Stimulated activated CD4-positive, alpha-beta T cell treated with anti-CD3 and anti-CD28 coated beads, Interleukin-12 subunit alpha, Interleukin-12 subunit beta, amount 100 ng/mL, for 48 hours (primary cell): ENCODE results near the gene ATP10A.

Experiments
- DNase-seq, 3 donors: peaks; one replicate each; pipeline ENCODE4 v3.0.0-alpha.2; 2020; ENCODE audit warnings: low read depth in 2 of 3, low spot score in 1 of 3

ATP10A gene

GRCh38 chr15:25863111-25863967 is at the start of gene ATP10A:
ATP10A (minus strand) TSS chr15:25863327; CDS start chr15:25863096, 231 bp downstream.
- DNase-seq, result peak in 1 of 3 donors; percentile 59

GRCh38 chr15:25912035-25912434 is 48.9 kb upstream of the ATP10A start:
- no peak for DNase-seq

- DNase-seq, result no peak
Measured at GRCh38 chr15:25910832-25911231, 47.7 kb upstream of the ATP10A start.

- no peak for DNase-seq
Measured at GRCh38 chr15:25909806-25910205, 46.7 kb upstream of the ATP10A start.

- no peak for DNase-seq
Measured at GRCh38 chr15:25909325-25909724, 46.2 kb upstream of the ATP10A start.

- peak; percentile 18 to 26 (median 26) for DNase-seq
Measured at GRCh38 chr15:25905140-25905539, 42.0 kb upstream of the ATP10A start.

- DNase-seq, result no peak
Measured at GRCh38 chr15:25903024-25903581, 40.0 kb upstream of the ATP10A start.

- no peak for DNase-seq
Measured at GRCh38 chr15:25901811-25902605, 38.9 kb upstream of the ATP10A start.

- no peak for DNase-seq
Measured at GRCh38 chr15:25900901-25901300, 37.8 kb upstream of the ATP10A start.

- no peak for DNase-seq
Measured at GRCh38 chr15:25900431-25900830, 37.3 kb upstream of the ATP10A start.

GRCh38 chr15:25899870-25900269 is 36.7 kb upstream of the ATP10A start:
- no peak for DNase-seq

- no peak for DNase-seq
Measured at GRCh38 chr15:25897658-25898057, 34.5 kb upstream of the ATP10A start.

- DNase-seq, result no peak
Measured at GRCh38 chr15:25894371-25894902, 31.3 kb upstream of the ATP10A start.

GRCh38 chr15:25893596-25893995 is 30.5 kb upstream of the ATP10A start:
- DNase-seq, result no peak

- no peak for DNase-seq
Measured at GRCh38 chr15:25892126-25892525, 29.0 kb upstream of the ATP10A start.

GRCh38 chr15:25891081-25891480 is 28.0 kb upstream of the ATP10A start:
- DNase-seq, result no peak

- DNase-seq, result no peak
Measured at GRCh38 chr15:25890529-25890928, 27.4 kb upstream of the ATP10A start.

- DNase-seq, result no peak
Measured at GRCh38 chr15:25887870-25888269, 24.7 kb upstream of the ATP10A start.

- no peak for DNase-seq
Measured at GRCh38 chr15:25886498-25887140, 23.5 kb upstream of the ATP10A start.

- no peak for DNase-seq
Measured at GRCh38 chr15:25884370-25884769, 21.2 kb upstream of the ATP10A start.
